ENCODE results near the gene FOXN3.

DNA sequence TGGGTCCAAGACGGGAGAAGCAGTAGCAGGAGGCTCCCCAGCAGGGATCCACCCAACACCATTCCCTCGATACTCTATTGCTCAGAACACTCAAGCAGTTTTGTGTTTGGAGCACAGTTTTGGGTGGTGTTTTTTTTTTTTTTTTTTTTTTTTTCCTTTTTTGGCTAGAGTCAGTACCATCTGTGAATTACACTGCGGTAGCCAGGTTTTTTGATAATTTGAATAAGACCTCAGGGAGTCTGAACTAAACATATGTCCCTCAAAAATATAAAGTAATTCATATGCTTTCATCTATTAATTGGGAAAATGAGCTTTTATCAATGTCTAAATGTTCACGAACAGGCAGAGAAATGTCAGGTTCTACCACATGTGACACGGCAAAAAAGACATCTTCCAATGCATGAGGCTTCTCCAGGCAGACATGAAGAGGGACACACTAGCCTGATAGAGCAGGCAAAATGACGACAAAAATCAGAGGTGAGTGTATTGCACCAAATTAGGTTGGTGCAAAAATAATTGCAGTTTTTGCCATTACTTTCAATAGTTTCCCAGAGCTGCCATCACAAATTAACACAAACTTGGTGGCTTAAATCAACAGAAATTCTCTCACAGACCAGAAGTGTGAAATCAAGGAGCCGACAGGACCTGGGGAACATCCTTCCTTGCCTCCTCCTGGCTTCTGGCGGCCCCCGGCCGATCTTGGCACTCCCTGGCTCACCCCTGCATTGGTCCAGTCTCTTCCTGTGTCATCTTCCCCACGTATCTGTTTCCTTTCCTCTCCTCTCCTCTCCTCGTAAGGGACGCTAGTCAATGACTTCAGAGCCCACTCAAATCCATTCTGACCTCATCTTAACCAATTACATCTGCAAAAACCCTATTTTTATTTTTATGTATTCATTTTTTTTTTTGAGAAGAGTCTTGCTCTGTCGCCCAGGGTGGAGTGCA is 33.9 kb downstream of the FOXN3 start:
- TF ChIP-seq EZH2 (IDR thresholded peaks at IDR 0.05; ENCODE audit: borderline replicate concordance, insufficient read depth, low read length, poor library complexity, severe bottlenecking) (no peak), TAF1 (IDR thresholded peaks at IDR 0.05; ENCODE audit: low read depth) (no peak), EP300 (conservative IDR thresholded peaks at IDR 0.05; ENCODE audit: poor library complexity, severe bottlenecking) (no peak), POLR2AphosphoS5 (IDR thresholded peaks at IDR 0.05) (no peak), RAD21 (conservative IDR thresholded peaks at IDR 0.05) (no peak)
- TF ChIP-seq, protein P1, sequence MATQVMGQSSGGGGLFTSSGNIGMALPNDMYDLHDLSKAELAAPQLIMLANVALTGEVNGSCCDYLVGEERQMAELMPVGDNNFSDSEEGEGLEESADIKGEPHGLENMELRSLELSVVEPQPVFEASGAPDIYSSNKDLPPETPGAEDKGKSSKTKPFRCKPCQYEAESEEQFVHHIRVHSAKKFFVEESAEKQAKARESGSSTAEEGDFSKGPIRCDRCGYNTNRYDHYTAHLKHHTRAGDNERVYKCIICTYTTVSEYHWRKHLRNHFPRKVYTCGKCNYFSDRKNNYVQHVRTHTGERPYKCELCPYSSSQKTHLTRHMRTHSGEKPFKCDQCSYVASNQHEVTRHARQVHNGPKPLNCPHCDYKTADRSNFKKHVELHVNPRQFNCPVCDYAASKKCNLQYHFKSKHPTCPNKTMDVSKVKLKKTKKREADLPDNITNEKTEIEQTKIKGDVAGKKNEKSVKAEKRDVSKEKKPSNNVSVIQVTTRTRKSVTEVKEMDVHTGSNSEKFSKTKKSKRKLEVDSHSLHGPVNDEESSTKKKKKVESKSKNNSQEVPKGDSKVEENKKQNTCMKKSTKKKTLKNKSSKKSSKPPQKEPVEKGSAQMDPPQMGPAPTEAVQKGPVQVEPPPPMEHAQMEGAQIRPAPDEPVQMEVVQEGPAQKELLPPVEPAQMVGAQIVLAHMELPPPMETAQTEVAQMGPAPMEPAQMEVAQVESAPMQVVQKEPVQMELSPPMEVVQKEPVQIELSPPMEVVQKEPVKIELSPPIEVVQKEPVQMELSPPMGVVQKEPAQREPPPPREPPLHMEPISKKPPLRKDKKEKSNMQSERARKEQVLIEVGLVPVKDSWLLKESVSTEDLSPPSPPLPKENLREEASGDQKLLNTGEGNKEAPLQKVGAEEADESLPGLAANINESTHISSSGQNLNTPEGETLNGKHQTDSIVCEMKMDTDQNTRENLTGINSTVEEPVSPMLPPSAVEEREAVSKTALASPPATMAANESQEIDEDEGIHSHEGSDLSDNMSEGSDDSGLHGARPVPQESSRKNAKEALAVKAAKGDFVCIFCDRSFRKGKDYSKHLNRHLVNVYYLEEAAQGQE (IDR thresholded peaks at IDR 0.05; ENCODE audit: borderline replicate concordance), result no peak
- TF ChIP-seq, protein P2, sequence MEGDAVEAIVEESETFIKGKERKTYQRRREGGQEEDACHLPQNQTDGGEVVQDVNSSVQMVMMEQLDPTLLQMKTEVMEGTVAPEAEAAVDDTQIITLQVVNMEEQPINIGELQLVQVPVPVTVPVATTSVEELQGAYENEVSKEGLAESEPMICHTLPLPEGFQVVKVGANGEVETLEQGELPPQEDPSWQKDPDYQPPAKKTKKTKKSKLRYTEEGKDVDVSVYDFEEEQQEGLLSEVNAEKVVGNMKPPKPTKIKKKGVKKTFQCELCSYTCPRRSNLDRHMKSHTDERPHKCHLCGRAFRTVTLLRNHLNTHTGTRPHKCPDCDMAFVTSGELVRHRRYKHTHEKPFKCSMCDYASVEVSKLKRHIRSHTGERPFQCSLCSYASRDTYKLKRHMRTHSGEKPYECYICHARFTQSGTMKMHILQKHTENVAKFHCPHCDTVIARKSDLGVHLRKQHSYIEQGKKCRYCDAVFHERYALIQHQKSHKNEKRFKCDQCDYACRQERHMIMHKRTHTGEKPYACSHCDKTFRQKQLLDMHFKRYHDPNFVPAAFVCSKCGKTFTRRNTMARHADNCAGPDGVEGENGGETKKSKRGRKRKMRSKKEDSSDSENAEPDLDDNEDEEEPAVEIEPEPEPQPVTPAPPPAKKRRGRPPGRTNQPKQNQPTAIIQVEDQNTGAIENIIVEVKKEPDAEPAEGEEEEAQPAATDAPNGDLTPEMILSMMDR (IDR thresholded peaks at IDR 0.05; ENCODE audit: poor library complexity, severe bottlenecking), result no peak

Measured in neural cell (in vitro differentiated cells).